GM12891 (cell line): Measurements from ENCODE around the gene ZRANB3.

Experiments used
- POLR2A ChIP-seq: IDR thresholded peaks from 2 replicates; pipeline ENCODE4 v1.6.1; 2011; ENCODE audit warnings: low read depth, low read length, control low read depth
- POLR2AphosphoS5 ChIP-seq: IDR thresholded peaks from 2 replicates; pipeline ENCODE4 v1.6.1; 2011; ENCODE audit warnings: low read depth, low read length, control low read depth
- POU2F2 ChIP-seq: IDR thresholded peaks from 2 replicates; pipeline ENCODE4 v1.6.1; 2011; ENCODE audit warnings: low read depth, mild to moderate bottlenecking, control low read depth, low read length, moderate library complexity
- TAF1 ChIP-seq: IDR thresholded peaks from 2 replicates; pipeline ENCODE4 v1.6.1; 2011; ENCODE audit warnings: low read depth, low read length, control low read depth

DNA sequence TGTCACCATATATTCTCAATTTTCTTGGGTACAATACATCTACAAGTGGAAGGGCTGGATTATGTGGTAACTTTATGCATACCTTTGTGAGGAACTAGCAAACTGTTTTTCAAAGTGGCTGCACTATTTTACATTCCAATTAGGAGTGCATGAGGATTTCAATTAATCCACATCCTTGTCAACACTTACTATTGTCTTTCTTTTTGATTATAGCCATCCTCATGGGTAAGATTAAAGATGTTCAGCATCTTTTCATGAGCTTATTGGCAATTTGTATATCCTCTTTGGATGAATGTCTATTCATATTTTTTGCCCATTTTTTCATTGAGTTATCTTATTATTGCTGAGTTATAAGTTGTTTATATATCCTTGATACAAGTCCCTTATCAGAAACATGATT, 73.7 kb downstream of the ZRANB3 start:
- TF ChIP-seq POLR2AphosphoS5 (no peak), TAF1 (no peak), POU2F2 (no peak), POLR2A (no peak)
